WTC11 (cell line): ENCODE measurements around the gene PHLDB3.

Source experiments
- ATF3 ChIP-seq: sonication (generic); formaldehyde crosslinking; conservative IDR thresholded peaks from 2 replicates; pipeline ENCODE4 v1.8.1; 2022; ENCODE audit warnings: mild to moderate bottlenecking, missing genetic modification reagents
- CREB1 ChIP-seq: sonication (generic); formaldehyde crosslinking; IDR thresholded peaks from 2 replicates; pipeline ENCODE4 v1.8.0; 2023; ENCODE audit warnings: mild to moderate bottlenecking, missing genetic modification reagents
- MAX ChIP-seq: sonication (generic); formaldehyde crosslinking; IDR thresholded peaks from 2 replicates; pipeline ENCODE4 v1.8.0; 2022; ENCODE audit warnings: mild to moderate bottlenecking, missing genetic modification reagents
- PRRX2 ChIP-seq: fragments of 250-450 bp; sonication (Bioruptor Pico); IDR thresholded peaks from 2 replicates; pipeline ENCODE4 v1.8.0; 2021; ENCODE audit warnings: mild to moderate bottlenecking
- SP1 ChIP-seq: sonication (generic); formaldehyde crosslinking; conservative IDR thresholded peaks from 2 replicates; pipeline ENCODE4 v1.8.1; 2022; ENCODE audit warnings: missing genetic modification reagents
- TEAD4 ChIP-seq: sonication (generic); formaldehyde crosslinking; IDR thresholded peaks from 2 replicates; pipeline ENCODE4 v1.8.0; 2022; ENCODE audit warnings: mild to moderate bottlenecking, missing genetic modification reagents
- ZNF219 ChIP-seq: sonication (generic); formaldehyde crosslinking; IDR thresholded peaks from 2 replicates; pipeline ENCODE4 v1.8.0; 2023; ENCODE audit warnings: missing genetic modification reagents, mild to moderate bottlenecking, borderline replicate concordance
- TF ChIP-seq, protein P1 (sequence below): sonication (generic); formaldehyde crosslinking; IDR thresholded peaks from 2 replicates; pipeline ENCODE4 v1.8.0; 2023; ENCODE audit warnings: missing genetic modification reagents, mild to moderate bottlenecking, borderline replicate concordance
- TF ChIP-seq, protein P2 (sequence below): fragments of 200-600 bp; IDR thresholded peaks from 2 replicates; pipeline ENCODE4 v1.8.0; 2022; ENCODE audit warnings: antibody characterized with exemption
- TF ChIP-seq, protein P3 (sequence below): sonication (generic); formaldehyde crosslinking; IDR thresholded peaks from 2 replicates; pipeline ENCODE4 v1.8.0; 2022; ENCODE audit warnings: mild to moderate bottlenecking, missing genetic modification reagents

- TF ChIP-seq TEAD4 (CRISPR knock-in tag) (no peak), CREB1 (no peak), MAX (no peak), ZNF219 (no peak), ATF3 (CRISPR knock-in tag) (no peak), SP1 (CRISPR knock-in tag) (no peak), PRRX2 (CRISPR knock-in tag) (no peak)
- TF ChIP-seq, protein P1, sequence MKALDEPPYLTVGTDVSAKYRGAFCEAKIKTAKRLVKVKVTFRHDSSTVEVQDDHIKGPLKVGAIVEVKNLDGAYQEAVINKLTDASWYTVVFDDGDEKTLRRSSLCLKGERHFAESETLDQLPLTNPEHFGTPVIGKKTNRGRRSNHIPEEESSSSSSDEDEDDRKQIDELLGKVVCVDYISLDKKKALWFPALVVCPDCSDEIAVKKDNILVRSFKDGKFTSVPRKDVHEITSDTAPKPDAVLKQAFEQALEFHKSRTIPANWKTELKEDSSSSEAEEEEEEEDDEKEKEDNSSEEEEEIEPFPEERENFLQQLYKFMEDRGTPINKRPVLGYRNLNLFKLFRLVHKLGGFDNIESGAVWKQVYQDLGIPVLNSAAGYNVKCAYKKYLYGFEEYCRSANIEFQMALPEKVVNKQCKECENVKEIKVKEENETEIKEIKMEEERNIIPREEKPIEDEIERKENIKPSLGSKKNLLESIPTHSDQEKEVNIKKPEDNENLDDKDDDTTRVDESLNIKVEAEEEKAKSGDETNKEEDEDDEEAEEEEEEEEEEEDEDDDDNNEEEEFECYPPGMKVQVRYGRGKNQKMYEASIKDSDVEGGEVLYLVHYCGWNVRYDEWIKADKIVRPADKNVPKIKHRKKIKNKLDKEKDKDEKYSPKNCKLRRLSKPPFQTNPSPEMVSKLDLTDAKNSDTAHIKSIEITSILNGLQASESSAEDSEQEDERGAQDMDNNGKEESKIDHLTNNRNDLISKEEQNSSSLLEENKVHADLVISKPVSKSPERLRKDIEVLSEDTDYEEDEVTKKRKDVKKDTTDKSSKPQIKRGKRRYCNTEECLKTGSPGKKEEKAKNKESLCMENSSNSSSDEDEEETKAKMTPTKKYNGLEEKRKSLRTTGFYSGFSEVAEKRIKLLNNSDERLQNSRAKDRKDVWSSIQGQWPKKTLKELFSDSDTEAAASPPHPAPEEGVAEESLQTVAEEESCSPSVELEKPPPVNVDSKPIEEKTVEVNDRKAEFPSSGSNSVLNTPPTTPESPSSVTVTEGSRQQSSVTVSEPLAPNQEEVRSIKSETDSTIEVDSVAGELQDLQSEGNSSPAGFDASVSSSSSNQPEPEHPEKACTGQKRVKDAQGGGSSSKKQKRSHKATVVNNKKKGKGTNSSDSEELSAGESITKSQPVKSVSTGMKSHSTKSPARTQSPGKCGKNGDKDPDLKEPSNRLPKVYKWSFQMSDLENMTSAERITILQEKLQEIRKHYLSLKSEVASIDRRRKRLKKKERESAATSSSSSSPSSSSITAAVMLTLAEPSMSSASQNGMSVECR (CRISPR knock-in tag), result no peak
- TF ChIP-seq, protein P2, sequence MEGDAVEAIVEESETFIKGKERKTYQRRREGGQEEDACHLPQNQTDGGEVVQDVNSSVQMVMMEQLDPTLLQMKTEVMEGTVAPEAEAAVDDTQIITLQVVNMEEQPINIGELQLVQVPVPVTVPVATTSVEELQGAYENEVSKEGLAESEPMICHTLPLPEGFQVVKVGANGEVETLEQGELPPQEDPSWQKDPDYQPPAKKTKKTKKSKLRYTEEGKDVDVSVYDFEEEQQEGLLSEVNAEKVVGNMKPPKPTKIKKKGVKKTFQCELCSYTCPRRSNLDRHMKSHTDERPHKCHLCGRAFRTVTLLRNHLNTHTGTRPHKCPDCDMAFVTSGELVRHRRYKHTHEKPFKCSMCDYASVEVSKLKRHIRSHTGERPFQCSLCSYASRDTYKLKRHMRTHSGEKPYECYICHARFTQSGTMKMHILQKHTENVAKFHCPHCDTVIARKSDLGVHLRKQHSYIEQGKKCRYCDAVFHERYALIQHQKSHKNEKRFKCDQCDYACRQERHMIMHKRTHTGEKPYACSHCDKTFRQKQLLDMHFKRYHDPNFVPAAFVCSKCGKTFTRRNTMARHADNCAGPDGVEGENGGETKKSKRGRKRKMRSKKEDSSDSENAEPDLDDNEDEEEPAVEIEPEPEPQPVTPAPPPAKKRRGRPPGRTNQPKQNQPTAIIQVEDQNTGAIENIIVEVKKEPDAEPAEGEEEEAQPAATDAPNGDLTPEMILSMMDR, result no peak
- TF ChIP-seq, protein P3, sequence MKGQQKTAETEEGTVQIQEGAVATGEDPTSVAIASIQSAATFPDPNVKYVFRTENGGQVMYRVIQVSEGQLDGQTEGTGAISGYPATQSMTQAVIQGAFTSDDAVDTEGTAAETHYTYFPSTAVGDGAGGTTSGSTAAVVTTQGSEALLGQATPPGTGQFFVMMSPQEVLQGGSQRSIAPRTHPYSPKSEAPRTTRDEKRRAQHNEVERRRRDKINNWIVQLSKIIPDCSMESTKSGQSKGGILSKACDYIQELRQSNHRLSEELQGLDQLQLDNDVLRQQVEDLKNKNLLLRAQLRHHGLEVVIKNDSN (CRISPR knock-in tag), result no peak
Measured at GRCh38 chr19:43511324-43511723, 6.8 kb upstream of the PHLDB3 start.
